SU-DHL-6 (cell line): Measurements from ENCODE around the gene SORL1.

Experiments used
- H2AFZ ChIP-seq: fragments of 200-600 bp; sonication (generic); 2 replicates; pipeline ENCODE4 v1.6.1; 2014; ENCODE audit warnings: low read depth, mild to moderate bottlenecking, moderate library complexity, mixed read lengths, antibody characterized with exemption, low read length; ENCODE audit not compliant: severe bottlenecking
- H3F3A ChIP-seq: fragments of 200-600 bp; shearing (Covaris generic); 2 replicates; pipeline ENCODE4 v1.6.0; 2016; ENCODE audit warnings: antibody characterized with exemption, mild to moderate bottlenecking; ENCODE audit not compliant: insufficient read depth
- H3K27ac ChIP-seq: fragments of 200-600 bp; sonication (generic); 2 replicates; pipeline ENCODE4 v1.5.1; 2016; ENCODE audit warnings: low read depth, mild to moderate bottlenecking, low read length, moderate library complexity, mixed read lengths
- H3K27me3 ChIP-seq: fragments of 200-600 bp; sonication (generic), shearing (Covaris generic); 2 replicates; pipeline ENCODE4 v1.6.0; 2014; ENCODE audit warnings: mild to moderate bottlenecking, low read length
- H3K36me3 ChIP-seq: fragments of 200-600 bp; sonication (generic); 2 replicates; pipeline ENCODE4 v1.6.1; 2014; ENCODE audit warnings: mild to moderate bottlenecking, low read length, mixed read lengths
- H3K4me2 ChIP-seq: fragments of 300-600, 200-600 bp; shearing (Covaris generic), sonication (generic); 2 replicates; pipeline ENCODE4 v1.6.0; 2014; ENCODE audit warnings: low read length, low read depth, mild to moderate bottlenecking; ENCODE audit not compliant: poor library complexity, severe bottlenecking
- H3K4me3 ChIP-seq: fragments of 200-600 bp; sonication (generic); 2 replicates; pipeline ENCODE4 v1.5.1; 2014; ENCODE audit warnings: antibody characterized with exemption, low read length, mild to moderate bottlenecking, mixed read lengths; ENCODE audit not compliant: insufficient read depth, poor library complexity, severe bottlenecking
- H3K79me2 ChIP-seq: fragments of 200-600 bp; sonication (generic); 2 replicates; pipeline ENCODE4 v1.6.1; 2014; ENCODE audit warnings: mild to moderate bottlenecking, low read length, moderate library complexity; ENCODE audit not compliant: insufficient read depth
- H3K9ac ChIP-seq: fragments of 200-600 bp; sonication (generic); 2 replicates; pipeline ENCODE4 v1.7.0; 2014; ENCODE audit warnings: mild to moderate bottlenecking, low read length
- H3K9me2 ChIP-seq: fragments of 200-600 bp; sonication (generic); replicated peaks from 2 replicates; pipeline ENCODE4 v1.6.1; 2014; ENCODE audit warnings: low read length; ENCODE audit not compliant: insufficient read depth
- H3K9me3 ChIP-seq: fragments of 200-600 bp; sonication (generic); 2 replicates; pipeline ENCODE4 v1.6.1; 2014; ENCODE audit warnings: low read length, mixed read lengths; ENCODE audit not compliant: insufficient read depth
- H4K20me1 ChIP-seq: fragments of 200-600 bp; sonication (generic); 2 replicates; pipeline ENCODE4 v1.6.1; 2014; ENCODE audit warnings: low read depth, mild to moderate bottlenecking, antibody characterized with exemption, low read length, moderate library complexity, mixed read lengths
- CTCF ChIP-seq: fragments of 200-600 bp; sonication (generic); IDR thresholded peaks from one replicate; pipeline ENCODE4 v1.5.1; 2017; ENCODE audit warnings: antibody characterized with exemption, mild to moderate bottlenecking, low read length, moderate library complexity; ENCODE audit not compliant: insufficient read depth, poor library complexity, severe bottlenecking
- EZH2phosphoT487 ChIP-seq: fragments of 200-600 bp; sonication (generic), shearing (Covaris generic); conservative IDR thresholded peaks from 2 replicates; pipeline ENCODE4 v1.6.1; 2018; ENCODE audit warnings: mild to moderate bottlenecking, antibody characterized with exemption, low read length, moderate library complexity, mixed read lengths

SORL1 gene

GRCh38 chr11:121580154-121580553 is 128.0 kb downstream of the SORL1 start:
- Histone ChIP-seq H3K79me2 (peaks cover 7% of the 10 kb centered on the region; the same call in 1 of the 2 replicates), H3K36me3 (peaks cover 90% of the 10 kb centered on the region)
- no peak for TF ChIP-seq EZH2phosphoT487
- no peak for TF ChIP-seq CTCF

GRCh38 chr11:121581607-121582006 is 129.5 kb downstream of the SORL1 start:
- peaks cover 7% of the 10 kb centered on the region; the same call in 1 of the 2 replicates for H3K79me2 ChIP-seq
- H4K20me1 ChIP-seq = no peaks in the 10 kb centered on the region; the same call in 1 of the 2 replicates
- H3K4me2 ChIP-seq = no peak overlapping the region
- H3K36me3 ChIP-seq = peaks cover 90% of the 10 kb centered on the region
- peaks cover 39% of the 10 kb centered on the region for H3F3A ChIP-seq
- no peaks in the 10 kb centered on the region for H3K27me3 ChIP-seq
- H3K9me3 ChIP-seq = no peaks in the 10 kb centered on the region
- H3K4me3 ChIP-seq = no peak overlapping the region
- H3K27ac ChIP-seq = 0 out of 2 replicates have a peak overlapping the region, but pooled peaks have one; percentile 11
- TF ChIP-seq CTCF = no peak
- TF ChIP-seq EZH2phosphoT487 = no peak
- no peak overlapping the region for H2AFZ ChIP-seq
- H3K9me2 ChIP-seq = no peaks in the 10 kb centered on the region
- no peak overlapping the region for H3K9ac ChIP-seq

More at GRCh38 chr11:121580154-121580553, 128.0 kb downstream of the SORL1 start:
- H3K27me3 ChIP-seq = no peaks in the 10 kb centered on the region
- H3K9me3 ChIP-seq = no peaks in the 10 kb centered on the region
- no peaks in the 10 kb centered on the region for H3K9me2 ChIP-seq
- no peaks in the 10 kb centered on the region; the same call in 1 of the 2 replicates for H4K20me1 ChIP-seq
- no peak overlapping the region for H3K9ac ChIP-seq
- peaks cover 29% of the 10 kb centered on the region for H3F3A ChIP-seq
- H3K27ac ChIP-seq = no peak overlapping the region
- no peak overlapping the region for H3K4me3 ChIP-seq
- H2AFZ ChIP-seq = no peak overlapping the region
- H3K4me2 ChIP-seq = no peak overlapping the region

GRCh38 chr11:121582296-121582695 is 130.2 kb downstream of the SORL1 start:
- peak overlapping the region; percentile 11; the same call in 1 of the 2 replicates for H3K27ac ChIP-seq
- TF ChIP-seq CTCF (no peak), EZH2phosphoT487 (no peak)
- peaks cover 46% of the 10 kb centered on the region for H3F3A ChIP-seq
- H3K4me2 ChIP-seq = no peak overlapping the region
- H2AFZ ChIP-seq = no peak overlapping the region
- H3K9me2 ChIP-seq = no peaks in the 10 kb centered on the region
- H3K79me2 ChIP-seq = peaks cover 7% of the 10 kb centered on the region; the same call in 1 of the 2 replicates
- H3K27me3 ChIP-seq = no peaks in the 10 kb centered on the region
- no peak overlapping the region for H3K9ac ChIP-seq
- H3K9me3 ChIP-seq = no peaks in the 10 kb centered on the region
- H3K36me3 ChIP-seq = peaks cover 91% of the 10 kb centered on the region
- no peak overlapping the region for H3K4me3 ChIP-seq
- H4K20me1 ChIP-seq = no peaks in the 10 kb centered on the region; the same call in 1 of the 2 replicates
